SK-N-SH (cell line): Measurements from ENCODE around the gene CLK4.

Experiments
- CTCF ChIP-seq: fragments of 200-600 bp; sonication (generic); IDR thresholded peaks from 2 replicates; pipeline ENCODE4 v1.6.1; 2017; ENCODE audit warnings: antibody characterized with exemption, mild to moderate bottlenecking, moderate library complexity
- IRF3 ChIP-seq: fragments of 150-350 bp; IDR thresholded peaks from 2 replicates; pipeline ENCODE4 v1.6.1; 2016; ENCODE audit warnings: mild to moderate bottlenecking, low read depth, low read length
- MXI1 ChIP-seq: IDR thresholded peaks from 2 replicates; pipeline ENCODE4 v1.6.1; 2012; ENCODE audit warnings: mild to moderate bottlenecking, low read depth, low read length, improper control_type of control experiment
- POLR2AphosphoS5 ChIP-seq: IDR thresholded peaks from 2 replicates; pipeline ENCODE4 v1.6.1; 2012; ENCODE audit warnings: low read depth, low read length
- RFX5 ChIP-seq: IDR thresholded peaks from 2 replicates; pipeline ENCODE4 v1.6.1; 2012; ENCODE audit warnings: mild to moderate bottlenecking, improper control_type of control experiment, low read length
- SMC3 ChIP-seq: IDR thresholded peaks from 2 replicates; pipeline ENCODE4 v1.6.1; 2012; ENCODE audit warnings: low read depth, low read length, improper control_type of control experiment
- TCF12 ChIP-seq: IDR thresholded peaks from 2 replicates; pipeline ENCODE4 v1.4.0; 2012
- TF ChIP-seq, protein P1 (sequence below): IDR thresholded peaks from 2 replicates; pipeline ENCODE4 v1.4.0; 2012; ENCODE audit warnings: low read depth, borderline replicate concordance

- no peak for TF ChIP-seq CTCF
- no peak for TF ChIP-seq POLR2AphosphoS5
- TF ChIP-seq IRF3: no peak
- TF ChIP-seq, protein P1, sequence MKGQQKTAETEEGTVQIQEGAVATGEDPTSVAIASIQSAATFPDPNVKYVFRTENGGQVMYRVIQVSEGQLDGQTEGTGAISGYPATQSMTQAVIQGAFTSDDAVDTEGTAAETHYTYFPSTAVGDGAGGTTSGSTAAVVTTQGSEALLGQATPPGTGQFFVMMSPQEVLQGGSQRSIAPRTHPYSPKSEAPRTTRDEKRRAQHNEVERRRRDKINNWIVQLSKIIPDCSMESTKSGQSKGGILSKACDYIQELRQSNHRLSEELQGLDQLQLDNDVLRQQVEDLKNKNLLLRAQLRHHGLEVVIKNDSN: no peak
- TF ChIP-seq MXI1: no peak
- TF ChIP-seq RFX5: no peak
- no peak for TF ChIP-seq SMC3
- no peak for TF ChIP-seq TCF12
These were observed 37.3 kb upstream of the CLK4 start for GRCh38 chr5:178664141-178664540.
